DMS153 (cell line): Measurements from ENCODE around the gene ADGRF3.
"Not testable (repeated sequence)": the region's sequence is repeated elsewhere in the genome, so short reads cannot be mapped to it uniquely, and the experiment has no call there.

Source experiments
- DNase-seq: peaks from one replicate; lab custom pipeline; 2025; lab: John Stamatoyannopoulos, UW

ADGRF3 gene

GRCh38 chr2:26346454-26347053 is at the start of gene ADGRF3:
Gene ADGRF3, minus strand, starts transcription at chr2:26346789. Its CDS starts 555 bp downstream, at chr2:26346234.
- peak; percentile 27 for DNase-seq

- no peak for DNase-seq
These were observed 48.8 kb upstream of the ADGRF3 start for GRCh38 chr2:26395394-26395793.

GRCh38 chr2:26394694-26395093 is 48.1 kb upstream of the ADGRF3 start:
- DNase-seq: no peak

- no peak for DNase-seq
These were observed 40.6 kb upstream of the ADGRF3 start for GRCh38 chr2:26387189-26387588.

GRCh38 chr2:26384597-26384996 is 38.0 kb upstream of the ADGRF3 start:
- no peak for DNase-seq

GRCh38 chr2:26384183-26384582 is 37.6 kb upstream of the ADGRF3 start:
- DNase-seq: no peak

- no peak for DNase-seq
These were observed 36.0 kb upstream of the ADGRF3 start for GRCh38 chr2:26382564-26382963.

GRCh38 chr2:26380281-26380680 is 33.7 kb upstream of the ADGRF3 start:
- no peak for DNase-seq

- no peak for DNase-seq
These were observed 30.2 kb upstream of the ADGRF3 start for GRCh38 chr2:26376799-26377198.

GRCh38 chr2:26370909-26371308 is 24.3 kb upstream of the ADGRF3 start:
- not testable (repeated sequence) for DNase-seq

- not testable (repeated sequence) for DNase-seq
These were observed 23.1 kb upstream of the ADGRF3 start for GRCh38 chr2:26369664-26370063.

GRCh38 chr2:26366957-26367356 is 20.4 kb upstream of the ADGRF3 start:
- no peak for DNase-seq

- DNase-seq: no peak
These were observed 18.1 kb upstream of the ADGRF3 start for GRCh38 chr2:26364669-26365068.

- no peak for DNase-seq
These were observed 17.4 kb upstream of the ADGRF3 start for GRCh38 chr2:26363958-26364357.

GRCh38 chr2:26363323-26363722 is 16.7 kb upstream of the ADGRF3 start:
- DNase-seq: no peak

- no peak for DNase-seq
These were observed 13.4 kb upstream of the ADGRF3 start for GRCh38 chr2:26359886-26360473.

GRCh38 chr2:26356771-26357170 is 10.2 kb upstream of the ADGRF3 start:
- no peak for DNase-seq

GRCh38 chr2:26356111-26356510 is 9.5 kb upstream of the ADGRF3 start:
- no peak for DNase-seq

GRCh38 chr2:26355038-26355995 is 8.7 kb upstream of the ADGRF3 start:
- no peak for DNase-seq

- DNase-seq: not testable (repeated sequence)
These were observed 7.9 kb upstream of the ADGRF3 start for GRCh38 chr2:26354469-26354868.

- DNase-seq: no peak
These were observed 6.3 kb upstream of the ADGRF3 start for GRCh38 chr2:26352892-26353291.

- no peak for DNase-seq
These were observed 4.9 kb upstream of the ADGRF3 start for GRCh38 chr2:26351375-26352090.
